K562 (cell line): Measurements from ENCODE around the gene HAUS2. TPM values are rescaled to one million over a fixed set of nuclear protein-coding genes. Genes with fewer than 3 reads are reported as not detected.

Source experiments
- JUND ChIP-seq, 2 experiments: IDR thresholded peaks; 2 replicates in 1 of 2; 3 replicates in 1 of 2; pipeline ENCODE4 v1.6.1; 2011; ENCODE audit warnings: borderline replicate concordance in 2 of 2, low read depth in 2 of 2, low read length in 2 of 2, improper control_type of control experiment in 1 of 2, missing biosample characterization in 1 of 2, missing genetic modification characterization in 1 of 2, missing genetic modification reagents in 1 of 2
- MGA ChIP-seq: fragments of 450-650 bp; IDR thresholded peaks from 2 replicates; pipeline ENCODE4 v1.6.1; 2016; ENCODE audit warnings: mild to moderate bottlenecking, moderate library complexity
- RNF2 ChIP-seq: sonication (generic); IDR thresholded peaks from 2 replicates; pipeline ENCODE4 v1.6.1; 2016
- SRF ChIP-seq, 2 experiments: fragments of 250-450, 450-650 bp in 1 of 2; sonication (Bioruptor Pico) in 1 of 2; sonication (generic) in 1 of 2; formaldehyde crosslinking; IDR thresholded peaks; 2 replicates each; pipeline versions ENCODE4 v1.5.0 to v1.5.1; 2020 to 2022; ENCODE audit warnings: mild to moderate bottlenecking in 1 of 2, missing genetic modification reagents in 1 of 2
- ZNF165 ChIP-seq: fragments of 250-450 bp; sonication (Bioruptor Pico); IDR thresholded peaks from 2 replicates; pipeline ENCODE4 v1.4.0; 2020; ENCODE audit warnings: borderline replicate concordance
- polyA plus RNA-seq, 8 experiments: library from polyadenylated mRNA; depleted of rRNA in 4 of 8; stranded (reverse) in 5 of 8; unstranded in 3 of 8; fragments of >200 nt; fragmentation: Nextera tagmentation in 2 of 8; fragmentation: Illumina TruSeq in 1 of 8; extraction: Ambion mirVana in 2 of 8; extraction: Trizol in 1 of 8; gene quantifications; 2 replicates each; pipeline versions ENCODE4 v1.2.1 to v1.2.3, GENCODE V29; 2011 to 2014; ENCODE audit warnings: inconsistent platforms in 1 of 8, missing spikeins in 1 of 8
- total RNA-seq, 7 experiments: library from RNA; depleted of rRNA in 6 of 7; stranded (reverse); fragments of >200 nt in 6 of 7; fragmentation: Illumina TruSeq in 2 of 7; extraction: Trizol in 2 of 7; gene quantifications; 2 replicates each; pipeline versions ENCODE4 v1.2.1 to v1.2.3, GENCODE V29; 2011 to 2021; ENCODE audit warnings: low replicate concordance in 1 of 7

HAUS2 gene
- total and polyA plus RNA-seq, 9 of the 15 experiments (the other 6 are each of a cell fraction or from before 2014, with no cell fraction given): 30.6 to 64.9 (median 54.1) TPM

GRCh38 chr15:42510258-42511006, 38.2 kb upstream of the HAUS2 start (continued):
- TF ChIP-seq MGA: no peak
- TF ChIP-seq SRF (CRISPR knock-in tag; IDR thresholded peaks at IDR 0.05): no peak
- TF ChIP-seq RNF2: no peak
- TF ChIP-seq JUND (IDR thresholded peaks at IDR 0.05; ENCODE audit: borderline replicate concordance, low read depth, low read length): no peak
- no peak for TF ChIP-seq JUND (tag; IDR thresholded peaks at IDR 0.05; ENCODE audit: borderline replicate concordance, low read depth, low read length)
- no peak for TF ChIP-seq ZNF165 (CRISPR knock-in tag)
